Raji (cell line): ENCODE measurements around the gene MAD1L1.

Source experiments
- POLR2A ChIP-seq: IDR thresholded peaks from 2 replicates; pipeline ENCODE4 v1.6.1; 2011; ENCODE audit warnings: low read depth, low read length, control low read depth; ENCODE audit not compliant: insufficient read depth

The MAD1L1 gene

DNA sequence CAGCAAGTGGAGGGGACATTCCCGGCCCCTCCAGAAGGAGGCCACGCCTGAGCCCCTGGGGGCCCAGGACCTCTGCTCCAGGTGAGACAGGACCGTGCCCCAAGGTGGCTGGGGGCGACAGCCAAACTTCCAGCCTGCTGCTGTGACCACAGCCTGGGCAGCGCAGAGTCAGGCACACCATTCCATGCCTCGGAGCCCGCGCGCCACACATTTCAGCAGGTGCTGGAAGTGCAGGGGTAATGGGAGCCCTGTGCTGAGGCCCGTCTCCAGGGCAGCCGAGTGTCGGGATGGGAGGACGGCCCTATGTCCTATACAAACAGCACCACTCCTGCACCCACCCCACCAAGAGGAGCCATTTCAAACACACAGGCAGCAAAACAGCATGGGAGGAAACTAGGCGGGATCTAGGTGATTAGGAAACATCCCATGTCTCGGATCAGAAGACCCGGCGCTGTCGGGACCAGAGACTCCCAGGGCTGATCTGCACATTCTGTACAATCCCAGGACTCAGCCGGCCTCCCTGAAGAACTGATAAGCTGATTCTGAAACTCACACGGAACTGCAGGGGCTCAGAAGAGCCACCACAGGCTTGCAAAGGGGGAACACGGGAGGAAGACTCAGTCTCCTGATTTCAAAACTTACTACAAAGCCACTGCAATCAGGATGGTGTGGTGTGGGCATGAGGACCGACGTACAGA, 290.4 kb downstream of the MAD1L1 start:
- no peak for TF ChIP-seq POLR2A

- TF ChIP-seq POLR2A, result no peak
Observed at GRCh38 chr7:1941464-1942242, 291.1 kb downstream of the MAD1L1 start.

DNA sequence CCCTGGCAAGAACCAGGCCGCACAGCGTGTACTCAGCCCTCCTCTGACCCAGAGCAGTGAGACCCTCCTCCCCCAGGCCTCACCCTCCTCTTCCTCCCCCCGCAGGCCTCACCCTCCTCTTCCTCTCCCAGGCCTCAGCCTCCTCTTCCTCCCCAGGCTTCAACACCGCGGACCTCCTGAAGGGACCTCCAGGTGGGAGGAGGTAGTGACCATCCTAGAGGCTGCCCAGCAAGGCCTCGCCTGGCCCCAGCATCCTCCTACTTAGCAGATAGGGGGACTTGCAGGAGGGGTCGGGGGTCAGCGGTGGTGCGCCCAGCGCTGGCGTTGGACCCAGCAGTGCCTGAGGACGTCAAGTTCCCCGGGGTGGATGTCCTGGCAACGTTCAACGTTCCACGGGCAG, 291.9 kb downstream of the MAD1L1 start:
- TF ChIP-seq POLR2A, result no peak

- no peak for TF ChIP-seq POLR2A
Observed at GRCh38 chr7:1940402-1940786, 292.4 kb downstream of the MAD1L1 start.

- no peak for TF ChIP-seq POLR2A
Observed at GRCh38 chr7:1939434-1940401, 293.0 kb downstream of the MAD1L1 start.

DNA sequence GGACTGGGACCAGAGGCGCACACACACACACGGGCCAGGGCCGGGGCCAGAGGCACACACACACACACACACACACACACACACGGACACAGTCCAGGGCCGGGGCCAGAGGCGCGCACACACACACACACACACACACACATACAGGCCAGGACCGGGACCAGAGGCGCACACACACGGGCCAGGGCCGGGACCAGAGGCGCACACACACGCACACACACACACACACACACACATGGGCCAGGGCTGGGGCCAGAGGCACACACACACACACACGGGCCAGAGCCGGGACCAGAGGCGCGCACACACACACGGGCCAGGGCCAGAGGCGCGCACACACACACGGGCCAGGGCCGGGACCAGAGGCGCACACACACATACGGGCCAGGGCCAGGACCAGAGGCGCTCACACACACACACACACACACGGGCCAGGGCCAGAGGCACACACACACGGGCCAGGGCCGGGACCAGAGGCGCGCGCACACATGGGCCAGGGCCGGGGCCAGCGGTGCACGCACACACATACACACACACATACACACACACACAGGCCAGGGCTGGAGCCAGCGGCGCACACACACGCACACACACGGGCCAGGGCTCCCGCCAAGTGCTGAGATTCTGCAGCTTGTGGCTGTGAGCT, 293.8 kb downstream of the MAD1L1 start:
- no peak for TF ChIP-seq POLR2A

DNA sequence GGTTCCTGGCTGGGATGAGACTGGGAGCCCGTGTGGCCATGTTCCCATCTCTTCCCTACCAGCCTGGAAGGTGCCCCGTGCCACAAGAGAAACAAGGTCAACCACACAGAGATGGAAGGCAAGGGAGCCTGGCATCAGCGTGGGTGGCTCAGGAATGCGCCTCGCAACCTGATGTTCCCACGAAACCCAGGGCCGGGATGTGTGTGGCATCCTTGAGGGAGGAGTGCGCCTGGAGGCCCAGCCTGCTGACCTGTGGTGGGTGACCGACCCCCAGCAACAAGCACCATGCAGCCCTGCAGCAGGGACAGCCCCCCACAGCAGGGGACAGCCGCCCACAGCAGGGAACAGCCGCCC, 295.5 kb downstream of the MAD1L1 start:
- no peak for TF ChIP-seq POLR2A

- no peak for TF ChIP-seq POLR2A
Observed at GRCh38 chr7:1936531-1937251, 296.1 kb downstream of the MAD1L1 start.

DNA sequence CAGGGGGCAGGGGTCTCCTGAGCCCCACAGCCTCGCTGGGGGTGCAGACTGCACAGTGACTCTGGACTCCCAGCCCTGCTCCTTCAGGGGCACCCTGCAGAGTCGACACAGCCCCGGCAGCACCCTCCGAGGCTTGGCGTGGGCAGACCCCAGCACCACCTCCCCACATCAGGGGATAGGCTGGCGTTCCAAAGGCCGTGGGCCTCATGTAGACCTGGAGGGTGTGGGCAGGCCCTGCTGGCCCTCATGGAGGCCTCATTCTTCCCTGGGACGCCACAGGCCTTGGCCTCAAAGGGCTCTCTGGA, 296.8 kb downstream of the MAD1L1 start:
- TF ChIP-seq POLR2A, result no peak

- TF ChIP-seq POLR2A, result no peak
Observed at GRCh38 chr7:1935176-1936005, 297.4 kb downstream of the MAD1L1 start.

DNA sequence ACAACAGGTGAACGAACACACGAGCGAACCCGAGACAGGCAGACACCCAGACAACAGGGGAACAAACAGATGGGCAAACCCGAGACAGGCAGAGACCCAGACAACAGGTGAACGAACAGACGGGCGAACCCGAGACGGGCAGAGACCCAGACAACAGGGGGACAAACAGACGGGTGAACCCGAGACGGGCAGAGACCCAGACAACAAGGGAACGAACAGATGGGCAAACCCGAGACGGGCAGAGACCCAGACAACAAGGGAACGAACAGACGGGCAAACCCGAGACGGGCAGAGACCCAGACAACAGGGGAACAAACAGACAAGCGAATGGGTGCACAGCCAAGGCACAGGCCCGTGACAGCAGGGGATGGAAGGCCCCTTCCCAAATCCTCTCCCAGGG, 298.0 kb downstream of the MAD1L1 start:
- no peak for TF ChIP-seq POLR2A

GRCh38 chr7:1934017-1934416, 298.7 kb downstream of the MAD1L1 start:
- TF ChIP-seq POLR2A, result no peak

GRCh38 chr7:1933066-1933750, 299.5 kb downstream of the MAD1L1 start:
- no peak for TF ChIP-seq POLR2A

DNA sequence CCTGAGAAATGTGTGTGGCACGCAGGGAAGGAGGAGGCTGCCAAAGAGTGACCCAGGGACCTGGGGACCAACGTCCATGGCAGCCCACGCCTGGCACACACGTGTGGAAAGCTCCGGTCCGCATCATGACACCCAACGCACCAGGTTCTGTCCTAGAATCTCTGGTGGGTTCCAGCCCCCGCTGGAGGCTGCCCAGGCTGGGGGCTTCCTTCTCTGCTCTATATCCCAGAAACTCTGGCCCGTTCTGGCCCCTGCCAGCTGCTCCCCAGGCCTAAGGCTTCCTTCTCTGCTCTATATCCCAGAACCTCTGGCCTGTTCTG, 300.8 kb downstream of the MAD1L1 start:
- TF ChIP-seq POLR2A, result no peak
